ENCODE data around the gene TSPEAR.

GRCh38 chr21:44462834-44463200 is 248.6 kb downstream of the TSPEAR start:
- TF ChIP-seq POLR2A (IDR thresholded peaks at IDR 0.05) (no peak), CTCF (IDR thresholded peaks at IDR 0.05) (no peak)
